PC-3 (cell line): Measurements from ENCODE around the gene GLO1.

Experiments used
- EZH2 ChIP-seq: fragments of 300-600 bp; sonication (generic); IDR thresholded peaks from one replicate; pipeline ENCODE4 v1.6.1; 2017; ENCODE audit warnings: antibody characterized with exemption, mild to moderate bottlenecking, low read length; ENCODE audit not compliant: unreplicated experiment
- EZH2phosphoT487 ChIP-seq: fragments of 300-600 bp; sonication (generic); IDR thresholded peaks from 2 replicates; pipeline ENCODE4 v1.6.1; 2018; ENCODE audit warnings: mild to moderate bottlenecking, antibody characterized with exemption, low read length, borderline replicate concordance
- TF ChIP-seq, protein P1 (sequence below): fragments of 300-600 bp; sonication (generic); conservative IDR thresholded peaks from 2 replicates; pipeline ENCODE4 v1.5.1; 2017; ENCODE audit warnings: antibody characterized with exemption, low read depth, mild to moderate bottlenecking, low read length

DNA sequence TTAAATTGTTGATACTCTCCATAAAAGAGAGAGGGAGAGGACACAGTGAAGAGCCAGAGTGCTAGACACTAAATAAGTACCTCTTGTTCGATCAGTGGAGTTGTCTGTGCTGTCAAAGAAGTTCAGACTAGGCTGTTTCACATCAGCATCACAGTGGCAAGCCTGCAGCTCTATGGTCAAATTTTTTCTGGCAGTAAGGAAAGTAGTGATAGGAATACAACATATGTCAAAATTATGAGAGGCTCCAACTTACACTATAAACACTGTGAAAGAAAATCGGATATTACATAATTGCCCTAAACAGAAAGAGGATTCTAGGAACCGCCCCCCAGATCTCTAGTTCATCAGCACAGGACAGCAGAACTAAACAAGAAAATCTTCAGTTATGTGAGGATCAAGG is 35.3 kb upstream of the GLO1 start:
- TF ChIP-seq, protein P1, sequence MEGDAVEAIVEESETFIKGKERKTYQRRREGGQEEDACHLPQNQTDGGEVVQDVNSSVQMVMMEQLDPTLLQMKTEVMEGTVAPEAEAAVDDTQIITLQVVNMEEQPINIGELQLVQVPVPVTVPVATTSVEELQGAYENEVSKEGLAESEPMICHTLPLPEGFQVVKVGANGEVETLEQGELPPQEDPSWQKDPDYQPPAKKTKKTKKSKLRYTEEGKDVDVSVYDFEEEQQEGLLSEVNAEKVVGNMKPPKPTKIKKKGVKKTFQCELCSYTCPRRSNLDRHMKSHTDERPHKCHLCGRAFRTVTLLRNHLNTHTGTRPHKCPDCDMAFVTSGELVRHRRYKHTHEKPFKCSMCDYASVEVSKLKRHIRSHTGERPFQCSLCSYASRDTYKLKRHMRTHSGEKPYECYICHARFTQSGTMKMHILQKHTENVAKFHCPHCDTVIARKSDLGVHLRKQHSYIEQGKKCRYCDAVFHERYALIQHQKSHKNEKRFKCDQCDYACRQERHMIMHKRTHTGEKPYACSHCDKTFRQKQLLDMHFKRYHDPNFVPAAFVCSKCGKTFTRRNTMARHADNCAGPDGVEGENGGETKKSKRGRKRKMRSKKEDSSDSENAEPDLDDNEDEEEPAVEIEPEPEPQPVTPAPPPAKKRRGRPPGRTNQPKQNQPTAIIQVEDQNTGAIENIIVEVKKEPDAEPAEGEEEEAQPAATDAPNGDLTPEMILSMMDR: no peak
- TF ChIP-seq EZH2: no peak
- TF ChIP-seq EZH2phosphoT487: no peak
